HG02571 (cell line): ENCODE measurements around the gene UGCG.
A peak's percentile ranks its signal among the peaks of the same experiment; 100 is the strongest.
"Not testable (repeated sequence)": the region's sequence is repeated elsewhere in the genome, so short reads cannot be mapped to it uniquely, and the experiment has no call there.

Source experiments
- ATAC-seq: cut with Tn5 transposase; IDR thresholded peaks from one replicate; pipeline ENCODE4 v1.9.1; 2021; ENCODE audit warnings: mild to moderate bottlenecking, moderate library complexity; ENCODE audit not compliant: unreplicated experiment

The UGCG gene

GRCh38 chr9:111949919-111950318 is 53.3 kb downstream of the UGCG start:
- no peak for ATAC-seq

GRCh38 chr9:111952559-111952958 is 55.9 kb downstream of the UGCG start:
- no peak for ATAC-seq

- no peak for ATAC-seq
Observed at GRCh38 chr9:111953444-111953843, 56.8 kb downstream of the UGCG start.

- ATAC-seq: no peak
Observed at GRCh38 chr9:111955048-111955447, 58.4 kb downstream of the UGCG start.

- no peak for ATAC-seq
Observed at GRCh38 chr9:111957856-111958631, 61.4 kb downstream of the UGCG start.

GRCh38 chr9:111959468-111960359 is 63.1 kb downstream of the UGCG start:
- no peak for ATAC-seq

- ATAC-seq: not testable (repeated sequence)
Observed at GRCh38 chr9:111960485-111960884, 63.9 kb downstream of the UGCG start.

- ATAC-seq: no peak
Observed at GRCh38 chr9:111961009-111961408, 64.4 kb downstream of the UGCG start.

- no peak for ATAC-seq
Observed at GRCh38 chr9:111961575-111961974, 65.0 kb downstream of the UGCG start.

GRCh38 chr9:111962021-111962420 is 65.4 kb downstream of the UGCG start:
- ATAC-seq: no peak

GRCh38 chr9:111963995-111964394 is 67.4 kb downstream of the UGCG start:
- no peak for ATAC-seq

GRCh38 chr9:111965566-111966019 is 69.0 kb downstream of the UGCG start:
- peak; percentile 53 for ATAC-seq

GRCh38 chr9:111966124-111966723 is 69.6 kb downstream of the UGCG start:
- ATAC-seq: no peak

GRCh38 chr9:111966861-111967291 is 70.3 kb downstream of the UGCG start:
- no peak for ATAC-seq

GRCh38 chr9:111967621-111968020 is 71.0 kb downstream of the UGCG start:
- ATAC-seq: no peak

GRCh38 chr9:111969061-111969460 is 72.4 kb downstream of the UGCG start:
- ATAC-seq: no peak

- ATAC-seq: no peak
Observed at GRCh38 chr9:111969622-111970021, 73.0 kb downstream of the UGCG start.

GRCh38 chr9:111970827-111971226 is 74.2 kb downstream of the UGCG start:
- ATAC-seq: no peak

GRCh38 chr9:111974092-111974681 is 77.6 kb downstream of the UGCG start:
- no peak for ATAC-seq

GRCh38 chr9:111975709-111976108 is 79.1 kb downstream of the UGCG start:
- no peak for ATAC-seq

GRCh38 chr9:111978616-111979015 is 82.0 kb downstream of the UGCG start:
- ATAC-seq: no peak
